Fibroblast of skin of scalp (primary cell): ENCODE results near the gene TSEN15.
"Not testable (repeated sequence)": the region's sequence is repeated elsewhere in the genome, so short reads cannot be mapped to it uniquely, and the experiment has no call there.

Experiments
- DNase-seq: peaks from one replicate; pipeline ENCODE4 v3.0.0-alpha.2; 2013

The TSEN15 gene

DNA sequence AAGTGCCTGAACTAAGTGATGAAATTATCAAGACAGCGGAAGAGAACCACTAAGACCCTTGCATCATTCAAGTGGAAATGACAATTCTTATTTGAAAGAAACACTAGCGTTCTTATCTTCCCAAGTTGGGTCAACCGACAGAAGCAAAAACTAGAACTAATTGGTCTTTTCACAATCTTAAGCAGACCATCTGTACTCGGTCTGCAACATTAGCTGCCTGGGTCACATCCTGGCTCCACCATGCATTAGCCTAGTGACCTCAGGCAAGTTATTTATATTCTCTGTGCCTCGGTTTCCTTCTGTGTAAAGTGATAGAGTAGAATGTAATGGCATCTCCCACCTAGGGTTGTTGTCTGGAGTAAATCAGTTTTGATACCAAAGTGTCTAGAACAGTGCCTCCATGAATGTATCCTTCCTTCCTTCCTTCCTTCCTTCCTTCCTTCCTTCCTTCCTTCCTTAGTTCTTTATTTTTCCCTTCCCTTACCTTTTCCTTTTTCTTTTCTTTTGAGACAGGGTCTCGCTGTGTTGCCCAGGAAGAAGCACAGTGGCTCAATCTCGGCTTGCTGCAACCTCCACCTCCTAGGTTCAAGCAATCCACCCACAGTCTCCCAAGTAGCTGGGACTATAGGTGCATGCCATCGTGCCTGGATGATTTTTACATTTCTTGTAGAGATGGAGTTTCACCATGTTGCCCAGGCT is 20.0 kb upstream of the TSEN15 start:
- no peak for DNase-seq

DNA sequence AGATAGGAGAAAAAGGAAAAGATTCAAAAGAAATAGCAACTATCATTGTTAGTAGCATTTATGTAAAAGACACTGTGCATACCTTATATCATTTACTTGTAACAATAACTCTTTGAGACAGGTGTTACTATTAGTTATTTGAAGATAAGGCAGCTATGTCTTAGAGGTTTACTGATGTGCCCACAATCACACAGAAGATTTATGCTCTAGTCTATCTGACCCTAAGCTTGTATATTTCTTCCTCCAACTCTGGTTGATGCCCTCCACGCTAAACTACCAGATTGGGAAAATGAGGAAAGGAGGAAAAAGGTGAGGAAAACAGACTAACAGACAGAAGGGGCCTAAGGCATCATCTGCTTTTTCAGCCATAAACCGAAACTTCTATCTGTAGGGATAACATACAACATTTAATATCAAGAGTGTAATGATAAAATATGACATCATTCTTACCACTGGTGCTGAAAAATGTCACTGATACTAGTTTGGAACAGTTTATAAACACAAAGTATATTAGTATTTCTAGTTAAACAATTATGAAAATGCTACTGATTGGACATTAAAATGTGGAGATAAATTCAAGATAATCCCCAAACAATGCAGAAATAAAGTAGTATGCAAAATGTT is 19.1 kb upstream of the TSEN15 start:
- no peak for DNase-seq

DNA sequence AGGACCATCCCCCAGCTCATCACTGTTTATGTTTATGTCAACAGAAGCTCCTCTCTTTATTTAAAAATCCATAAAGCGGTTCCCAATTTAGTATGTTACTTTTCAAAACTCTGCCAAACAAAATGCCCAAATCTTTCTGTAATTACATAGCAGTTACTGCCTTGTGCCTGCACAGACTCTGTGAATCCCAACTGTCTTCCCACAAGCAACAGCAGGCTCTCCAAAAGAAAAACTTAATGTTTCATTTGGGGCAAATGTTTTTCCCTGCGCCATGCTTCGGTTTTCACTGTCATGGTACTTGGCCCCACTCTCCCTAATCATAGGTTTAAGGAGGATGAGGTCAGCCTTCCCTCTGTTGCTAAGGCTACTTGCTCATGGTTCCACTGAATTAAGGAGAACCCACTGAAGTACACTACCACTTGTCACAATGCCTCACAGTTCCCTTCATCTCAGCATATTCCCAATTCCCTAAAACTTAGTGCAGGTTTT is 18.6 kb upstream of the TSEN15 start:
- DNase-seq: no peak

DNA sequence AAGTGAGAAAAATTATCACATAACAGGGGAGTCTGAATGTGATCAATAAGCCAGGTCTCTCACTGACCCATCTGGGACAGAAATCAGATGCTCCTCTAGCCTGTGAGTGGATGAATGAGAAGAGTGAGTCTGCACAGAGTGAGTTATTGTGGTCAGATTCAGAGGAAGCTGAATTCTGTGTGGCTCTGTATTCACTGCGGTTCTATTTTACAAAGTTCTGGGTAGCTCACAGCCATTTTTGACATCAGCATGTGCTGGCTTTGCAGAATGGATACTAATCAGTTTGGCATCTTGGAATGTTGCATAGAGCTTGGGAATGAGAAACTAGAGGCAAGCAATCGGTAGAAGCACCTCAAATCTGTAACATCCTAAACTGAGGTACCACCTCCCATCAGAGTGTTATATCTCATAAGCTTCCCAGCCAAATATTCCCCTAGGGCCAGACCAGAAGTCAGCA is 17.8 kb upstream of the TSEN15 start:
- peak; percentile 46 for DNase-seq

DNA sequence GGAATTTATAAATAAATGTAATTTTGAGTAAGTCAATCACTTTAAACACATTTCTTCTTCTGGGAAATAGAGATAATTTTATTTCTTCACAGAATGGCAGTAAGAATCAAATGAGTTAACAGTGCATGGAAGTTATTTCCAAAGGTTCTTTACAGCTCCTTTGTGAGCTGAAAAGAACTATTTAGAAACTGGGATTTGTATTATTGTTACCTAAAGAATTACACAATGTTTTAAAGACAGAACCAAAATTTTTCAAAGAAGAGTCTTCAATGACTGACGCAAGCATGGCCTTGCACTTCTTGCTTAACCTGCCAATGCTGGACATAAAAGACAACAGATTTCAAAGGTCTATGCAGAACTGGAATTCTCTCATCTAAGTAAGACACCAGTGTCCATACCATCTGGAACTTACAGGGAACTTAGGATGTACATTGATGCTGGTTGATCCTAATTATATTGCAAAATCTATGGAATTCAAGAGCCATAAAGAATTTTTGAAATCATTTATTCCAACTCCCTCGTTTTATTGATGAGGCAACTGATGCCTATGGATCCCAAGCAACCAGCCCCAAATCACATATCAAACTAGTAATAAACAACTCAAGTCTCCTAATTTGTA is 16.7 kb upstream of the TSEN15 start:
- no peak for DNase-seq

DNA sequence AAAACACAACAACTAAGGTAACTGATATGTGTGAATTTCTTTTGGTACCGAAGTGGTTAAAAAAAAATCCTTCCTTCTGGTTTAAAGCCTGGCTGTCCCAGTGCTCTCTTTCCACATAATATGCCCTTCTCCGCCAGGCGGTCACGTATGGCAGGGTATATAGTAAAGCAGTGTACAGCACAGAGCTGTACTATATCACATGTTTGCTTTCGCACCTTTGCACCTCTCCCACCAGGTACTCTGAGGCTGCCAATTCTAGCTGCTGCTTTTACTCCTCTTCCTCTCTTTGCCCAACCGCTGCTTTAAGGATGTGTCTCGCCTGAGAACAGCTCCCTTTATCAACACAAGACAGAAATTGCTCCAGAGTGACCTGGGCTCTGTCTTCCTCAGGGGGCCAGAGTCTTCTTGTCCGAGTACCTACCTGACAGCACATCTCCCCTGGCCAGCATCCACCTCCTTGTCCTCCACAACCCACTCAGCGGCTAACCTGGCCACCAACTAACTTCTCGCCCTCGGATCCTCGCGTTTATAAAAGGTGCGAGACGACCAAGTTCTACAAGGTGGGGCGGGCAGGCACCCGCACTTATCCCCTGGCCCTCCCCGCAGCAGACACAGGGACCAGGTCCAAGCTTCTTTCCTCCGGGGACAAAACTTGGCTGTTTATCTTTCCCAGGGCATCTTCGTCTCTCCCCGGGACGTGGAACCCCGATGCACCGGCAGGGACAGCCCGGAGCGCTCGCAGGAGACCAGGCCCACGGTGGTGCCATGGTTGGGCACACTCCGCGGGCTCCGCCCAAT is 15.6 kb upstream of the TSEN15 start:
- no peak for DNase-seq

DNA sequence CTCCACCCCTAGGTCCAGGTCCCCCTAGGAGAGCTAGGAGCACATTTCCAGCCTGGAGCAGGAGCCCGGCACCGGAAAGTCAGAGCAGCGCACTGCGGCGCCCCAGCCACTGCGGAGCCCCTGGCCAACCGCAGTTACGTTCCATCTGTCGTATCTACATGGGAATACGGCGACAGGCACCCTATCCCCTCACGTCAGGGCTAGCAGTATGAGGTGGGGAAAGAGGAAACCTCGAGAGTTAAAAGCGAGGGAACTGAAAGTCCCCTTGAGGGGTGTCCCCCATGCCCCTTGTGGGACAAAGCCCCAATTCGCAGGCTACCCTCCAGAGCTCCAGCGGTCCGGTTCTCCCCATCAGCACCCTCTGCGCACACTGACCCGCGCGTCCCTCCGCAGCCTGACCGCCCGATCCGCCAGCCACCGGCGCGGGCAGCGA is 15.0 kb upstream of the TSEN15 start:
- peak; percentile 25 for DNase-seq

DNA sequence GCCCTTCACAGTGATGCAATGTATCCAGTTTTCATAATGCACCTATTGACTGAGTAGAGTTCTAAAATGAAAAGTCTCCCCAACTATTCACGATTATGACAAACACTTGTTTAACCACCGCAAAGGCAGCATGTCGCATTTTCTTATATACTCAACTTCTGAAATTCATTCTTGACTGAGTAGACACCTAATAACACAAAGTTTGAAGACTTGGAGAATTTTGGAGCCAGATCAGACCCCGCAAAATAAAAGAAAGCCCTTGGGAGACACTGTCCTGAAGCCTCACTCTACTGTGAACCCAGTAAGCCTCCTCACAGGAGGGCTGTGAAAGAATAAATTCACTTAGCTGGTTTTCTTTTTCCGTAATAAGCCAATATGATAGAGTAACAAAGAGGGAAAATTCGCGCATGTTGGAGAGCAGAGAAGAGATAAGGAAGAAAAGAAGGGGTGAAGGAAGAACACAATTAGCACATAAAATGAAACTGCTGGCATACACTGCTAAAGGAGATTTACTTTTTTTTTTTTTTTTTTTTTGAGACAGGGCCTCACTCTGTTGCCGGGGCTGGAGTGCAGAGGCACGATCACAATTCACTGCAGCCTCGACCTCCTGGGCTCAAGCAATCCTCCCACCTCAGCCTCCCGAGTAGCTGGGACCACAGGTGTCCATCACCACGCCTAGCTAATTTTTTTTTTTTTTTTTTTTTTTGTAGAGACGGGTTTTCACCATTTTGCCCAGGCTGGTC is 13.5 kb upstream of the TSEN15 start:
- no peak for DNase-seq

DNA sequence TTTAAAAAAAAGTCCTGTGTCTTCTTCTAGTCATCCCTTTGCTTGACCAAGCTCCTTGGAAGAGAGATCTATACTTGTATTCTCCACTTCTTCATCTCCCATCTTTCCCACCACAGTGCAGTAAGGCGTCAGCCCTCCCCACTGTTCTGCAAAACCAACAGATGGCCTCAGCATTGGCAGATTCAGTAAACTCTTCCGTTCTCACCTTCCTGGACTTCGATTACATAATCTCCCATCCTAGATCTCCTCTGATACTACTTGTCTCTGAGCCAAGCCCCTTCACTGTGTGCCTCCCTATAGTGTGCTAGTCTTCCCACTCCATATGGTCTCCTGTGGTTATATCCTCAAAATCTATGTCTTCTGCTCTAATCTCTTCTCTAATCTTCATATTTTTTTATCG is 12.4 kb upstream of the TSEN15 start:
- DNase-seq: no peak

DNA sequence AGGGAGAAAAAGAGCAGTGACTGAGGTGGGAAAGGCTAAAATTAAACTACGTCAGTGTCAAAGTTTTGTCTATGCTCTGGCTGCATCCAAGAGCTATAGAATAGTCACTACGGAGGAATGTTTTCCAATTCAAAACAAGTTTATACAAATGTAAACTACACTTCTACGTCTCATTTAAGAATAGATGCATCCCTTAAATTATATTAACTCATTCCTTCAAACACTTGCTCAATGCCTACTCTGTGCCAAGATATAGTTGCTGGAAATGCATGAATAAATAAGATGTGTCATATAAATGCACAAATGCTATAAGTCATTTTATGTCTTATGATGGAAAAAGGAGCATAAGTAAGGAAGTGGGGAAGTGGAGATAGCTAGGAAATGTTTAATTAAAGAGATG is 9.8 kb upstream of the TSEN15 start:
- DNase-seq: no peak

DNA sequence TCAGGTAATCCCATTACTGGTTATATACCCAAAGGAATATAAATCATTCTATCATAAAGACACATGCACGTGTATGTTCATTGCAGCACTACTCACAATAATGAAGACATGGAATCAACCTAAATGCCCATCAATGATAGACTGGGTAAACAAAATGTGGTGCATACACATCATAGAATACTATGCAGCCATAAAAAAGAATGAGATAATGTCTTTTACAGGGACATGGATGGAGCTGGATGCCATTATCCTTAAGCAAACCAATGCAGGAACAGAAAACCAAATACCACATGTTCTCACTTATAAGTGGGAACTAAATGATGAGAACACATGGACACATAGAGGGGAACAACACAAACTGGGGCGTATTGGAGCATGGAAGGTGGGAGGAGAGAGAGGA is 8.2 kb upstream of the TSEN15 start:
- DNase-seq: not testable (repeated sequence)

DNA sequence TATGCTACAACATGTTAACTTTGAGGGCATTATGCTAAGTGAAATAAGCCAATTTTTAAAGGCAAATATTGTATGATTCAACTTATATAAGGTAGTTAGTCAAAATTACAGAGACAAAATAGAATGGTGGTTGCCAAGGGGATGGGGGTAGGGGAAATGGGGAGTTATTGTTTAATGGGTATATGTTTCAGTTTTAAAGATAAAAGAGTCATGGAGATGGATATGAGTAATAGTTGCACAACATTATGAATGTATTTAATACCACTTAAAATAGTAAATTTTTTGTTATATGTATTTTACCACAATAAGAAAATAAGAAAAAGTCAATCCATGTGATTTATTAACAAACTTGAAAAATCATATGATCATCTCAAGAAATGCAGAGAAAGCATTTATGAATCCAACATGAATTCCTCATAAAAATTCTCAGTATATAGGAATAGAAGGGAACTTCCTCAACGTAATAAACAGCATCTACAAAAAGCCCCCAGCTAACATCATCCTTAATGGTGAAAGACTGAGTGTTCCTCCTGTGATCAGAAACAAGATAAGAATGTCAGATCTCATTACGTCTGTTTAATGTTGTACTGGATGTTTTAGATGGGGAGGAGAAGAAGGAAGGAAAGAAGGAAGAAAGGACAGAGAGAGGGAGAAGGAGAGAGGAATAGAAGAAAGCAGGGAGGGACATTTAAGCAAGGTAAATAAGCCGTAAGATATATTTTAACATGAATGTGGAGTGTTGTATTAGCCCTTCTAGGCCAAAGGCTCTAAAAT is 6.7 kb upstream of the TSEN15 start:
- no peak for DNase-seq

DNA sequence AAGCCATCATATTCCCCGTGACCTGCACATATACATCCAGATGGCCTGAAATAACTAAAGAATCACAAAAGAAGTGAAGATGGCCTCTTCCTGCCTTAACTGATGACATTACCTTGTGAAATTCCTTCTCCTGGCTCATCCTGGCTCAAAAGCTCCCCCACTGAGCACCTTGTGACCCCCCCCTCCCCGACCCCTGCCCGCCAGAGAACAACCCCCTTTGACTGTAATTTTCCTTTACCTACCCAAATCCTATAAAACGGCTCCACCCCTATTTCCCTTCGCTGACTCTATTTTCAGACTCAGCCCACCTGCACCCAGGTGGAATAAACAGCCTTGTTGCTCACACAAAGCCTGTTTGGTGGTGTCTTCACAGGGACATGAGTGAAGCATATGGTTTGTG is 4.0 kb upstream of the TSEN15 start:
- not testable (repeated sequence) for DNase-seq

DNA sequence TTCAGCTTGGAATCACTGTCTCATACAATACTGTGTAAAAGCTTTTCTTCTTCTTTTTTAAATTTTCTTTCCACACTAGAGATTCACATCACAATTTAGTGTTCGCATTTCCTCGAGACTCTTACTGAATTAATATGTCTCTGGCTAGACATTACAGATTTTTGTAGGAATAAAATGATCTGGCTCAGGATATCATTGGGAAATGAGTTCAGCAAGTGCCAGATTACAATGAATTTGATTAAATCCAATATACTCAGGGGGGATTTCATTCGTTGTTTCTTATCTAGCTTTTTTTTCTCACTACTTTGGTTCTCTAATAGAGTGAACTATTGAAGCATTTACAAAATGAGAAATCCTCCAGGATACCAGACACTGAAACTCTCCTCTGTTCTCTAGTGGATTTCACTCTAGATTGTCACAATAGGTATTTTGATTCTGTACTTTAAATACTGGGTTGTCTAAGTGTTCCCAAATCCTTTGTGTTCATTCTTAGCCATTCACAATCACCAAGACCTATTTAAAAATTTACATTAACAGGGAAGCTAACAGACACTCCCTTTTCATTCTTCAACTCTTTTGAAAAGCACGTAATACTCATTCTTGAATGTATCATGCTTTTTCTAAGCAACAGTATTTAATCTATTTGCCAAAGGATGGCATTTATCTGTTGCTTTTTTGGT is 2.8 kb upstream of the TSEN15 start:
- no peak for DNase-seq

DNA sequence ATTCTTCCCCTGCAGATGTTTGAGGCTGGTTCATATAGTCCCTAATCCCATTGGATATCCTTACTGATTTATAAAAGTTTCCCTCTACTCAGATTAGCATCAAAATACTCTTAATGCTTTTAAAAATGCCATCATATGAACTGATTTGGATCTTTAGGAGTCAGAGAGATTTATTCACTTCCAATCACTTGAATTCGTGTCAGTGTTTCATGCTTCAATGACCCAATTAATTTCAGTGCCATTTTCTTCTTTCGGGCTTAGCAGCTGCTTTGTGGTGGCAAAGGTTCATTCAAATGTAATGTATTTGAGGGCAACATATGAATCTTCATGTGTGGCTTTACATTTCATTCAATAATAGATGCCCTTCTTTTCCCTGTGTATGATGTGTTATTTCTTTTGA is 2.2 kb upstream of the TSEN15 start:
- DNase-seq: no peak

DNA sequence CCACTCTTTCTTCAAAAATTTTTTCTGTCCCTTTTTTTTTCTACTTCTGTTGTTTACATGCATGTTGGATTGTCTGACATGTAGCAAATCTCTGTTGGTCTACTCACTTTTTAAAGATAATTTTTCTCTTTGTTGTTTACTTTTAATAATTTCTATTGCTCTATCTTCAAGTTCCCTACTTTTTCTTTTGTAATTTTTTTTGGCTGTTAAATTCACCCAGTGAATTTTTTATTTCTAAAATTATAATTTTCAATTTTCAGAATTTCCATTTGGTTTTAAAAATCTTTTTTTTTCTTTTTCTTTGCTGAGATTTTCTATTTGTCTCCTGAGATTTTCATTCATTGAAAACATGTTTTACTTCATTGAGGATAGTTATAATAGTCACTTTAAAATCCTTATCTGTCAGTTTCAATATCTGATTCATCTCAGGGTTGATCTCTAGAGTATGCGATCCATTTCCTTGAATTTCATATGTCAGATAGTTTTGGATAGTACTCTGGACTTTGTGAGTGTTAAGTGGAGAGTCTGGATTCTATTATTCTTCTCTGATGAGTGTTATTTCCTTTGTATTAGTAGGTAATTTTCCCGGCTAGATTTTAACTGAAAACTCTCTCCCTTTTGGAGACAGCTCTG is 1.6 kb upstream of the TSEN15 start:
- no peak for DNase-seq

DNA sequence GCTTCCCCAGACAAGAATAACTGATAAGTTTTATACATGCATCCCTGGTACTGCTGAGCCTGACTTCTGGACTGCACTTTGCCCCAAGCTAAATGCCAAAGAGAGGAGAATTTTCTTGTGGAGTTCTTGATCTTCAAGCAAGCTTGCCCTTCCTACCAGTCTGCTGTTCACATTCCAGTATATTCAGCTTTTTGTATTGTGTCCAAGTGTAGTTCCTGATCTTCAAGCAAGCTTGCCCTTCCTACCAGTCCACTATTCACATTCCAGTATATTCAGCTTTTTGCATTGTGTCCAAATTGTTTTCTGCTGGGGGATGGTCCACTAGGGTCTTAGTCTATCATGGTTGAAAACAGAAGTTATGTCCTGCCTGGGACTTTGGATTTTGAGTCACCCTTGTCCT is 894 bp upstream of the TSEN15 start:
- DNase-seq: peak; percentile 47

DNA sequence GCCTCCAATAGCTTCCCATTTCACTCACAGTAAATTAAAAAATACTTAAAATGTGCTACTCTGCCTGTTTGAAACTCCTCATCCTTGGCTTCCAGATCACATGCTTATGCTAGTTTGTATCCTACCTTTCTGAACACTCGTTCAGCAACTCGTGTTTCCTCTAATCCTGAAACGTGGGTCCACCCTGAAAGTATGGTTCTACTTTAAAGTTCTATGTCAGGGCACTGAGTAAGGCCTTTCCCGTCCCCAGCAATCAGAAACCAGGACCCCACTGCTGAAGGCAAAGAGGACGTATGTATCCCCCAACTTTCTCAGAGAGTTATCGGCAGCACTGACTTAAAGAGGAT is 419 bp upstream of the TSEN15 start:
- DNase-seq: no peak

DNA sequence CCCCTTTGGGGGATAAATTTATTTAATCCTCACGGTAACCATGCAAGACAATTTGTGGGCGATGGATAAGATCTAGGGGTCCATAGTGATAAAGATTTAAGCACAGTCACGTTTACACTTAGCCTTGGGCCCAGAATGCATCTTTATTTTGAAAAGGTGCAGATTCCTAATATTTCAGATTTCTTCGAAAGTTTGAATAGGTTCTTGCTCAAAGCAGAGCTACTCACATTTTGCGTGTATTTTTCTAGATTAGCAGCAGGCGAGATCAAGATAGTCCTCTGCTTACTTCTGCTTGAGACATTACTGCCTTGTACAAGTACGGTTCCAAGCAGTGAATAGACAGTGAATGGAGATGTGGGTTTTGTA is 647 bp downstream of the TSEN15 start:
- no peak for DNase-seq

DNA sequence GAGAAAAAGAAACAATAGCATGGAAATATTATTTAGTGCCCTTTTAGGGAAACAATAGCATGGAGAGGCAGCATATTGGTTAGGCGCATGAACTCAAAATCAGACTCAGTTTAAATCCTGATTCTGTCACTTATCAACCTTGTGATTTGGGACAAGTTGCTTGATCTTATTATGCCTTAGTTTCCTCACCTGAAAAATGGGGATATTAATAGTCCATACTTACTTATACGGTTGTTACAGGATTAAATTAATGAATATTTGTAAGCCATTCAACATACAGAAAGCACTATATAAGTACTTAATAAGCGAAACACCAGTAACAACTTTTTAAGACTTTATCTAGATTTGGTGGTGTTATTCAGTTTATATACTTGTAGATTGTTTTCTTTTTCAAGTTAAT is 1.2 kb downstream of the TSEN15 start:
- DNase-seq: no peak

DNA sequence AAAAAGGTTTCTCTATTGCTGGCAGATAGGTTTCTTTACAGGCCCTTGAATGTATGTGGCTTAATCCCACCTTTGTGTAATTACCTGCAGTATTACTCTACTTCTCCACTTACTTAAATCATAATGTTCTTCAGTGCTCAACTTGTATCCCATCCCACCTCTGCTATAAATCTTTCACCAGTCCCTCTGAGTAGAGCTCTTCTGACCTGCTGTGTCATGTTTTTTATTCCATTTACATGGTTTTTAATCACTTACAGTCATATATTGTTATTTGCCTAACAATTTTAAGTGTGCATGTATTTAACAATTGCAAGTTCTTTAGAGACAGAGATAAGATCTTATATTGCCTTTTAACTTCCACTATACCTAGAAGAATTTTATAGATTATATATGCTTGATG is 2.4 kb downstream of the TSEN15 start:
- DNase-seq: no peak
